Stimulated activated CD8-positive, alpha-beta memory T cell treated with anti-CD3 and anti-CD28 coated beads, Interleukin-15, amount 100 ng/mL, for 48 hours (primary cell): ENCODE data around the gene ANKRD44.

ENCODE experiments used
- DNase-seq, 2 donors: peaks; one replicate each; pipeline ENCODE4 v3.0.0-alpha.2; 2020; ENCODE audit warnings: low read depth in 2 of 2

Gene ANKRD44

DNA sequence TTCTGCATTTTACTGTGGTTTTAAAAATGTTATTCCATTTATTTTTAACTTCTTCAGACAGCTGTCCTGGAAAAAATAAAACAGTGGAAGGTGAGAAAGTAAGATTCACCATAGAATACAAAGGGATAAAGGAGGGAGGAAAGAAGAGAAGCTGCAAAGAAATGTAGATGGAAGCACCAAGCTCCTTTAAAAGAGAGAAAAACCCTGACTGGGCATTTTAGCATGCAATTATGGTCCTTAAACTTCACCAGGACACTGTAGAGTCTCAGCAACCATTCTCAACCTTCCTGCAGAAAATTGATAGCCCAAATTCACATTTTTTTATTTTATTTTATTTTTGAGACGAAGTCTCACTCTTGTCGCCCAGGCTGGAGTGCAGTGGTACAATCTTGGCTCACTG lies 11.6 kb upstream of the ANKRD44 start:
- no peak for DNase-seq

GRCh38 chr2:197315371-197315770 lies 4.8 kb upstream of the ANKRD44 start:
- no peak for DNase-seq

GRCh38 chr2:197312186-197312585 lies 1.6 kb upstream of the ANKRD44 start:
- DNase-seq: no peak

GRCh38 chr2:197311421-197312033 lies 947 bp upstream of the ANKRD44 start:
- DNase-seq: no peak

GRCh38 chr2:197310987-197311420 lies 424 bp upstream of the ANKRD44 start:
- no peak for DNase-seq

DNA sequence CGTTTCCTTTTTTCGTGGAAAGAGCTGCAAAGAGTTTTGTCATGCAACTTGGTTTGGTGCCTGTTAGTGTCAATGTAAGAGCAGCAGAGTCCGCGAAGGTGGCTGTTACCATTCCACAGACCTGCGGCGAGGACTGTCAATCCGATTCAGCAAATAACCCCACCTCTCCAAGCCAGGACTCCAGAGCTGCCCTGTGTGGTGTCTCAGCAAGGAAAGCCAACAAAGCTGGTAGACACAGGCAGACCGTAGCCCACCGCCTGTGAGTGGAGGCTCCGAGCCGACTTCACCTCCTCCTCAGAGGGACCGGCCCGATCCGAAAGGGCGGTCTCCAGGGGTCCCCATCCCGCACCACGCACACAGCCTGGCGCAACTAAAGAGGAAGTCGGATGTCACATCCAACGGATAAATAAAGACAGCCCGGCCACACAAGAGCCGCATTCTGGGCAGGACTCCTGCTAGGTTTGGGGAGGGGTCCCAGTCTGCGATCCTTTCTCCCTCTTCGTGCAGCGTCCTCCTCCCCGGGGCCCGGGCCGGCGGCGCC lies 819 bp downstream of the ANKRD44 start:
- DNase-seq: peak in 1 of 2 donors; percentile 50

DNA sequence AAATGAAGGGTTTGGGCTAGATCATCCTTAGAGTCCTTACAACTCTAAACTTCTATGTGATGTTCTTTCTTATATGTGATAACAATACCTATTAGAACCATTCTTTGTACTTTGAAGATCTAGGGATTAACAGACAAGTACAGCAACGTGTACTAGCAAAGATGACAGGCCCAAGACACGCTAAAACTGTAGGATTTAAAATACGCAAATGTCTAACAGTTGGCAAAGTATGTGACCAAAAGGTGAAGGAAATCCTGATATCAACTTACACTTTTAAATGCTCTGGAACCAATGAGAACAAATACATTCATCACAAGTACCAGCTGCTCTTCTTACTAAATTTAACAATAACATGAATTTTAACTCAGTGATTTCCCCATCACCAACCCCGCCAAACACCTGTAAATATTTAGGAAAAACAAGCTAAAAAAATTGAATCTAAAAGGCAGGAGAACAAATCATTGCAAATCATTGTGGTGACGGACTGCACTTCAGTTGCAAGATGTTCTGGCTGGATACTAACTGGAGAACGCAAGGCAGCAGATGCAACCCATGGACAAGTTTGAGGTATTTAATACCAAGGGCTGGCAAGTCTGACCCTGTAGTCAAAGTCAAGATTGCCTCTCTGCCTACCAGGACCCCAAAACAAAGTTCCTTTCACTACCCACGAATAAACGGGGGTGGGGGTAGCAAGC lies 1.4 kb downstream of the ANKRD44 start:
- DNase-seq: no peak

GRCh38 chr2:197308585-197308984 lies 2.0 kb downstream of the ANKRD44 start:
- no peak for DNase-seq

- DNase-seq: peak; percentile 50 to 53
Measured at GRCh38 chr2:197307933-197308521, 2.6 kb downstream of the ANKRD44 start.

DNA sequence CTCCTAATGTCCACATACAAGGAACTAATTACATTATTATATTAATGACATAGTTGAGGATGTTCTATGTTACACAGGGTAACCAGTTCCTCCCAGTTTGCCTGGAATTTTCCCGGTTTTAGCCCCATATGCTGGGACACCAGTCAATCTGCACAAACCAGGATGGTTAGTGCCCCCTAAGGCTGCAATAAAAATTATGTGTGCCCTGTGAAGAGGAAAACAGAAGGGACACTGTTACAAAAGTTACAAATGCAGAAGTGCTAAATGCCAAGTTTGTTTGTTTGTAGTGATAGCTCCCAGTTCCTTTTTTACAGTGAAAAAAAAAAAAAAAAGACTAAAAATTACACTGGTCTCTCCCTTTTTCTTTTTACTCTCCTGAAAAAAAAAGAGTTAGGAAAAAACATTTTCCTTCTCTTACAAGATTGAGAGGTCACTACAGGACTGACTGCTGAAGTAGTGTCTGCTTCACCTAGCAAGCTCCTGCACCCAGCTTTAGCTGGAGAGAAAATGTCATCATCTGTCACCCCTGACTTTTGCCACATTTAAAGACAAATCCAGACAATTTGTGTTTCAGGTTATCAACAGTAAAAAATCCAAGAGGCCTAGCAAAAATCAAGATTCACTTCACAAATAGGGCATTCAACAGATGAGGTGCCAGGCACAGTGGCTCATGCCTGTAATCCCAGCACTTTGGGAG lies 3.2 kb downstream of the ANKRD44 start:
- DNase-seq: no peak

DNA sequence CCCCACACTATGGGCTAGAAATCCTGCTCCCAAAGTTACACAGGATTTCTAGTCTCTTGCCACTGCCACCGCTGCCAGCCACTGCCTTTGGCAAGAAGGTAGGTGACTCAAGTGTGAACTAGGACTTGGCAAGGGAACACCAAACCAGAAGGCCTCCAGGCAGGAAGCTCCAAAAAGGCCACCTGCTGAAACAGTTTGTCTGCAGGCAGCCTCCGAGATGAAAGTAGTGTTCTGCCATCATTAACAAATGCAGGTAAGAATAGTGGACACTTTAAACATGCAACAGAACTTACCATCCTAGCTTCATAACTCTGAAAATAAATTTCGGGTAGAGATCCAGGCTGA lies 3.9 kb downstream of the ANKRD44 start:
- no peak for DNase-seq

DNA sequence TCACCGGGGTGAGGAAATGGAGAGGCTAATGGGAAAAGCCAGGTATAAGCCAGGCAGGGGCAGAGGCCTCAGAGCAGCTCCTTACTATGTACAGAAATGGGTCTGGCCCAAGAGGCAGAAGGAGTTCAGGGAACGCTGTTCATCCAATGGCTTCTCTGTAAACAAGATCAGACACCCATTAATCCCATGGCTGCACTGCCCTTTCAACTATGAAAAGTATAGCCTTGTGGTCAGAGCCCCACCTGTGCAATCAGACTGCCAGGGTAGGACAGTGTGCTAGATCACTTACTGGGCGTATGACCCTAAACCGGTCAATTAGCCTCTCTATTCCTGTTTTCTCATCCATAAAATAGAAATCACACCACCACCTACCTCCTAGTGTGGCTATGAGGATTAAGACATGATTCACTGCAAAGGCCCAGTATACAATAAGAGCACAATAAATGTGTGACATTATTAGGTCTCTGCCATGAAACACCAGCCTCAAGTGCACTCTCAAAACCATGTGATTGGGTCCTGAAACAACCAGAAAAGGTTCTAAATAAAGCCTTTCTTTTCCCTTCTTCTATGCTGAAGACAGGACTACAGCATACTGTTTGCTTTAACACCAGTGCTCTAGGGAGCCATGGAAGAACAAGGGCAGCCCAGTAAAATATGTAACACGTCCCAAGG lies 4.4 kb downstream of the ANKRD44 start:
- DNase-seq: no peak

DNA sequence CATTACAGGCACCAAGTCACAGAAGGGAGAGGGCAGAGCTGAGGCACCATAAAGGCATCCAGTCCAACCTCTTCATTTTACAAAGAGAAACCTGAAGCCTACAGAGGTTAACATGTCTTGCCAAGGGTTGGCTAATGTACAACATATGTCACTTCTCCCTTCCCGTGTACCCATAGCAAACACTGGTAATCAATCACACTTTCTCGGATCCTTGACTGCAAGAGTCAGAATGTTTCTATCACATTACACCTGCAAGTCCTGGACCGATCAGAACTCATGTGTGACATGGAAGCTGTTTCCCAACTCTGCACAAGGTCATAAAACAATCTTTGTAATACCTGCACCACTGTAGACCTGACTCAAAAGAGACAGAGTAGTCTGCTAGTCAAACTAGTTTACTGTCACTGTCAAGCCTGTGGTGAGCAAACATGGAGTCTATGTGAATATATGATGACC lies 6.0 kb downstream of the ANKRD44 start:
- DNase-seq: no peak

DNA sequence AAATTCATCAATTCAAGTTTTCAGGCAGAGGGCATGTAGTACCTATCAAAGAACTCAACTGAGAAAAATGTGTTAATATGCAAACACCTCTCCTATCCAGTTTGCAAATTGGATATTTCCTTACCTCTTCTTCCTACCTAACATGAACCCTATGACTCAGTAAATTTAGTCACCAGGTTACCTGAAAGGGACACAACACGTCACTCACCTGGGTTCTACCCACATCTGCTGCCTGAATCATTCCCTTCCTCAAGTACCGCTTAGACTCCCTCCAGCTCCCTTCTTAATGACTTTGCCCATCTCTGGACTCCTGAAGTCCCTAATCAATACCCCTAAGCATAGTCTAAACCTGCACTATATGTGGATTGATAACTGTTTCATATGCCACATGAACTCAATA lies 10.4 kb downstream of the ANKRD44 start:
- no peak for DNase-seq

- DNase-seq: no peak
Measured at GRCh38 chr2:197298609-197299008, 12.0 kb downstream of the ANKRD44 start.

- no peak for DNase-seq
Measured at GRCh38 chr2:197297772-197298318, 12.7 kb downstream of the ANKRD44 start.

DNA sequence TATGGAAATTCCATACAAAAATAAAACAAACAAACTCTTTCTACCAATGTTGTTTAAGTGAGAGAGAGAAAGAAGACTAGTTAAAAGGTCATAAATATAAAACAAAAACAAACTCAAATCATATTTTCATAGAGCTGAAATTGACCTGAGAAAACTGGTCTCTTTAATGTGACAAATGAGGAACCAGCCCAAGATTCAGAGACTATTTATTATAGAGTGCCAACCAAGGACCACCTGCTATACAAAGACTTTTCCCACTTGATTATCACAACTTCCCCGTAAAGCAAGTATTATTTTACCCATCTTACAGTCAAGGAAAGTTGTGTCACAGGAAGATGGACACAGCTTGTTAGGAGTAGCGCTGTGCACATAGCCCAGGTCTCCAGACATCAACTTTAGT lies 13.3 kb downstream of the ANKRD44 start:
- no peak for DNase-seq

GRCh38 chr2:197296835-197297234 lies 13.7 kb downstream of the ANKRD44 start:
- DNase-seq: no peak

DNA sequence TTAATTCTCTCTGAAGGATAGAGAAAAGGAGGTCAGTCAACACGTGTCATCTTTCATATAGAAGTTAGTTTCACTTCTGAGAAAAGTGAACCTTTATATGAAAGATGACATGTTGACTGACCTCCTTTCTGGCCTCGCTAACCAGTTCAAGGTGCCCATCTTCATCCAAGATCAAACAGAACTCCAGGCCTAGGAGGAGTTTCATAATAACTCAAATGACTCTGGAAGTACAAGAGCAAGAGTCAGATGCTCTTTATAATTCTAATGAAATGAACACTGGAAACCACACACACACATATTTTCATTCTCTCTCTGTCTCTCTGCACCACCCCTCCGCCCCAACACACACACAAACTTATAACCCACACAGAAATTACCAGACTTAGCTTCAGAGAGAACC lies 16.3 kb downstream of the ANKRD44 start:
- no peak for DNase-seq

- DNase-seq: no peak
Measured at GRCh38 chr2:197293252-197294007, 17.1 kb downstream of the ANKRD44 start.

DNA sequence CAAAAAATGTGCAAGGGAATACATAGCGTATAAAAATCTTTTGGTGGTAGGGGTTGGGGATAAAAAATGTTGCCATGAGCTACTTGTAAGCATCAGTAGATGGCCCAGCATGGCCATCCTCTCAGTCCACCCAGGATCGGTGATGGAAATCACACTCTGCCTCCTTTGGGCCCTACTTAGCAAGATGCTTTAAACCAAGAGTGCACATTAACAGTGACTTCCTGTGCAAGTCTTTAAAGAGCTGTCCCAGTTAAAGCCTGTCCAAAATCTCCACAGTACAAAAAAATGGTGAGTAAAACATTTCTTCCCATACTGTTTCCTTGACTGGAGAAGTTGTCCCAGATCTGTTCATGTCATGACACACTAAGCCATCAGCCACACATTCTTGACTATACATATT lies 18.0 kb downstream of the ANKRD44 start:
- no peak for DNase-seq
